ENCODE measurements around the gene SCYGR2. TPM values are rescaled to one million over a fixed set of nuclear protein-coding genes. Genes with fewer than 3 reads are reported as not detected.

Gene SCYGR2
- total and polyA plus RNA-seq, 2 experiments from 2014 or later = not detected

DNA sequence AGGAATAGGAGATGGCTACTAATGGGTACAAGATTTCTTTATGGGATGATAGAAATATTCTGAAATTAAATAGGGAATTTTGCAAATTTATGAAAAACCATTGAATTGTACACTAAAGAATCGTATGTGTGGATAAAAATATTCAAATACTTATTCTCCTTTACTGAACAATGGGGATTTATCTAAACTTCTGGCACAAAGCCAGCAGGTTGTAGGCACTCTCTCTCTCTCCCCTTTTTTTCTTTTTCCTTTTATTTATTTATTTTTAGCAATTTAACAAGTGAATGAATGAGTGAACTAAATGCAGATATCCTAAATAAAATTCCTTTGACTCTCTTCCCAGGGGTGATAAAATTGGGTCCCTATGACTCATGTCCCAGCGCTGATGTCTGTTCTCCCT, 21.9 kb upstream of the SCYGR2 start:
- no peaks in the 10 kb centered on the region for H4K20me1 ChIP-seq (ENCODE audit: insufficient read depth, poor library complexity, severe bottlenecking)
- no peaks in the 10 kb centered on the region for H3K27me3 ChIP-seq
- H3K4me2 ChIP-seq = no peak overlapping the region
- no peak overlapping the region for H2AFZ ChIP-seq
- TF ChIP-seq EZH2phosphoT487 (IDR thresholded peaks at IDR 0.05; ENCODE audit: low read depth, severe bottlenecking, unreplicated experiment) = no peak
- TF ChIP-seq, protein P1, sequence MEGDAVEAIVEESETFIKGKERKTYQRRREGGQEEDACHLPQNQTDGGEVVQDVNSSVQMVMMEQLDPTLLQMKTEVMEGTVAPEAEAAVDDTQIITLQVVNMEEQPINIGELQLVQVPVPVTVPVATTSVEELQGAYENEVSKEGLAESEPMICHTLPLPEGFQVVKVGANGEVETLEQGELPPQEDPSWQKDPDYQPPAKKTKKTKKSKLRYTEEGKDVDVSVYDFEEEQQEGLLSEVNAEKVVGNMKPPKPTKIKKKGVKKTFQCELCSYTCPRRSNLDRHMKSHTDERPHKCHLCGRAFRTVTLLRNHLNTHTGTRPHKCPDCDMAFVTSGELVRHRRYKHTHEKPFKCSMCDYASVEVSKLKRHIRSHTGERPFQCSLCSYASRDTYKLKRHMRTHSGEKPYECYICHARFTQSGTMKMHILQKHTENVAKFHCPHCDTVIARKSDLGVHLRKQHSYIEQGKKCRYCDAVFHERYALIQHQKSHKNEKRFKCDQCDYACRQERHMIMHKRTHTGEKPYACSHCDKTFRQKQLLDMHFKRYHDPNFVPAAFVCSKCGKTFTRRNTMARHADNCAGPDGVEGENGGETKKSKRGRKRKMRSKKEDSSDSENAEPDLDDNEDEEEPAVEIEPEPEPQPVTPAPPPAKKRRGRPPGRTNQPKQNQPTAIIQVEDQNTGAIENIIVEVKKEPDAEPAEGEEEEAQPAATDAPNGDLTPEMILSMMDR (IDR thresholded peaks at IDR 0.05; ENCODE audit: poor library complexity) = no peak
- no peak for TF ChIP-seq EZH2 (IDR thresholded peaks at IDR 0.05; ENCODE audit: borderline replicate concordance)
- WGBS (ENCODE audit: low lambda C conversion rate, missing lambda C conversion rate) = 82% methylated on average over 2 of the region's 2 CpGs
- H3K4me3 ChIP-seq = no peak overlapping the region
- H3K36me3 ChIP-seq (replicated peaks; ENCODE audit: insufficient read depth, low read depth) = no peaks in the 10 kb centered on the region
- no peaks in the 10 kb centered on the region for H3K9me3 ChIP-seq (ENCODE audit: low read depth)
- H3K9me2 ChIP-seq (replicated peaks; ENCODE audit: insufficient read depth) = no peaks in the 10 kb centered on the region
- DNase-seq (ENCODE audit: low spot score) = no peak
- no peaks in the 10 kb centered on the region for H3K4me1 ChIP-seq (ENCODE audit: insufficient read depth)
- no peaks in the 10 kb centered on the region for H3K79me2 ChIP-seq
- H3K27ac ChIP-seq = no peak overlapping the region

DNA sequence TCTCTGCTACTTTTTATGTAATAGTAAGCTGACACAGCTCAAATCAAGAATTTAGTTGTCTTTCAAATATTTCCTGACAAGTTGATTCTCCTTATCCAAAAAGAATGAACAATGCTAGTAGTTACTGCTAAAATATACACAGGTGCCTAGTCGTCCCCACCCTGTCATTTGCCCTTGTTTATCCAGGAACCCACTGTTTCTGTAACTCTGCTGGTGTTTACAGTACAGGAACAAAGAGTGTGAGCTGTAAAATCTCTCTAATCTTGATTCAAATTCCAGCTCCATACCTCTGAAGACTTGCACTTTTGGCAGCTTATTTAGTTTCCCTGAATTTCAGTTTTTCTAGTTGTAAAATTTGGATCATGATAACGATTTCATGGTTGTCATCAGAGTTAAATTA, 21.1 kb upstream of the SCYGR2 start:
- H3K36me3 ChIP-seq (replicated peaks; ENCODE audit: insufficient read depth, low read depth) = no peaks in the 10 kb centered on the region
- no peak overlapping the region for H2AFZ ChIP-seq
- H3K4me1 ChIP-seq (ENCODE audit: insufficient read depth) = no peaks in the 10 kb centered on the region
- WGBS (ENCODE audit: low lambda C conversion rate, missing lambda C conversion rate) = 45% methylated on average over 2 of the region's 2 CpGs
- no peaks in the 10 kb centered on the region for H4K20me1 ChIP-seq (ENCODE audit: insufficient read depth, poor library complexity, severe bottlenecking)
- H3K9me2 ChIP-seq (replicated peaks; ENCODE audit: insufficient read depth) = no peaks in the 10 kb centered on the region
- H3K27ac ChIP-seq = no peak overlapping the region
- no peaks in the 10 kb centered on the region for H3K79me2 ChIP-seq
- H3K4me3 ChIP-seq = no peak overlapping the region
- TF ChIP-seq EZH2phosphoT487 (IDR thresholded peaks at IDR 0.05; ENCODE audit: low read depth, severe bottlenecking, unreplicated experiment) (no peak), EZH2 (IDR thresholded peaks at IDR 0.05; ENCODE audit: borderline replicate concordance) (no peak)
- TF ChIP-seq, protein P1 (IDR thresholded peaks at IDR 0.05; ENCODE audit: poor library complexity) = no peak
- H3K9me3 ChIP-seq (ENCODE audit: low read depth) = no peaks in the 10 kb centered on the region
- no peaks in the 10 kb centered on the region for H3K27me3 ChIP-seq
- H3K4me2 ChIP-seq = no peak overlapping the region
- DNase-seq (ENCODE audit: low spot score) = no peak

DNA sequence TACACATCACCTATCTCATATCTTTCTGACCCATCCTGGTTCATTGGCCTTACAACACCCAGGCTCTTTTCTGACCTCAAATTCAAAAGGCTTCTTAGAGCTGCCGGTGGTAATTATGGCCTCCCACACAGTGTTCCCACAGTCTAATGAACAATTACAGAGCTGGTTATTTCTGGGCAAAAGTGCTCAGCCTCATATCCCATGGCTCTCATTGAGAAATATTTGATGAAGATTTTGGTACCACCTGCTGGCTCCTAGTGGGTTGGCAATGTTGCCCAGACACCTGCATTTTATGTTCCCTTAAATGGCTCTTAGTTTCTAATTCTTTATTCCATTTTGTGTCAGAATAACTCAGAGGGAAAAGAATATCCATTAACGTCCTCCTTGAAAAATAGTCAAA, 20.1 kb upstream of the SCYGR2 start:
- no peaks in the 10 kb centered on the region for H3K4me1 ChIP-seq (ENCODE audit: insufficient read depth)
- TF ChIP-seq EZH2 (IDR thresholded peaks at IDR 0.05; ENCODE audit: borderline replicate concordance) = no peak
- TF ChIP-seq, protein P1 (IDR thresholded peaks at IDR 0.05; ENCODE audit: poor library complexity) = no peak
- no peak for DNase-seq (ENCODE audit: low spot score)
- H3K36me3 ChIP-seq (replicated peaks; ENCODE audit: insufficient read depth, low read depth) = no peaks in the 10 kb centered on the region
- H3K4me3 ChIP-seq = no peak overlapping the region
- H3K27me3 ChIP-seq = no peaks in the 10 kb centered on the region
- H3K79me2 ChIP-seq = no peaks in the 10 kb centered on the region
- H3K9me3 ChIP-seq (ENCODE audit: low read depth) = no peaks in the 10 kb centered on the region
- H2AFZ ChIP-seq = no peak overlapping the region
- no peak overlapping the region for H3K27ac ChIP-seq
- H3K4me2 ChIP-seq = no peak overlapping the region
- no peaks in the 10 kb centered on the region for H4K20me1 ChIP-seq (ENCODE audit: insufficient read depth, poor library complexity, severe bottlenecking)
- 79% methylated on average over 2 of the region's 2 CpGs for WGBS (ENCODE audit: low lambda C conversion rate, missing lambda C conversion rate)
- no peaks in the 10 kb centered on the region for H3K9me2 ChIP-seq (replicated peaks; ENCODE audit: insufficient read depth)

DNA sequence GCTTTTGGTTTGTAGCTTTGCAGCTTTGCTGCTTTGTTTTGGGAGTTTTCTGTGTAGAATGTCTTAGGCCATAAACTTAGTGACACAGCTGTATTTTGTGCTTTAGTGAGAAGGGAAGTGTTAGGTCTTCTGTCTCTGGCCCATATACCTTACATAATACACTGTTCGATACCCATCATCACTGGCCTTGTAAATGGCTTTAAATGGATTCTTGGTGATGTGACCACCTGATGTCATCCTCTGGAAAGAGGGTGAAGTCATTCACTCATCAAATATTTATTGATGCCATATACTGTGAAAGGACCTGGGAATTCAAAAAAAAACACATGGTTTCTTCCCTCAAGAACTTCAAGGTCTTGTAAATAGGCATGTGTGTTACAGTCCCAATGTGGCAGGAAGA, 18.9 kb upstream of the SCYGR2 start:
- no peaks in the 10 kb centered on the region for H3K4me1 ChIP-seq (ENCODE audit: insufficient read depth)
- H3K79me2 ChIP-seq = no peaks in the 10 kb centered on the region
- H2AFZ ChIP-seq = no peak overlapping the region

More for the DNA sequence above, 18.9 kb upstream of the SCYGR2 start:
- Histone ChIP-seq H4K20me1 (ENCODE audit: insufficient read depth, poor library complexity, severe bottlenecking) (no peaks in the 10 kb centered on the region), H3K4me2 (no peak overlapping the region), H3K27ac (no peak overlapping the region), H3K27me3 (no peaks in the 10 kb centered on the region), H3K9me3 (ENCODE audit: low read depth) (no peaks in the 10 kb centered on the region), H3K36me3 (replicated peaks; ENCODE audit: insufficient read depth, low read depth) (no peaks in the 10 kb centered on the region), H3K9me2 (replicated peaks; ENCODE audit: insufficient read depth) (no peaks in the 10 kb centered on the region), H3K4me3 (no peak overlapping the region)
- 97% methylated on average over 1 of the region's 1 CpG for WGBS (ENCODE audit: low lambda C conversion rate, missing lambda C conversion rate)
- TF ChIP-seq EZH2 (IDR thresholded peaks at IDR 0.05; ENCODE audit: borderline replicate concordance) = no peak
- no peak for DNase-seq (ENCODE audit: low spot score)
